T follicular helper cell (primary cell): ENCODE results near the gene APOH.

Experiments
- DNase-seq: peaks from one replicate; pipeline ENCODE4 v3.0.0-alpha.2; 2020; ENCODE audit warnings: low read depth

The APOH gene

DNA sequence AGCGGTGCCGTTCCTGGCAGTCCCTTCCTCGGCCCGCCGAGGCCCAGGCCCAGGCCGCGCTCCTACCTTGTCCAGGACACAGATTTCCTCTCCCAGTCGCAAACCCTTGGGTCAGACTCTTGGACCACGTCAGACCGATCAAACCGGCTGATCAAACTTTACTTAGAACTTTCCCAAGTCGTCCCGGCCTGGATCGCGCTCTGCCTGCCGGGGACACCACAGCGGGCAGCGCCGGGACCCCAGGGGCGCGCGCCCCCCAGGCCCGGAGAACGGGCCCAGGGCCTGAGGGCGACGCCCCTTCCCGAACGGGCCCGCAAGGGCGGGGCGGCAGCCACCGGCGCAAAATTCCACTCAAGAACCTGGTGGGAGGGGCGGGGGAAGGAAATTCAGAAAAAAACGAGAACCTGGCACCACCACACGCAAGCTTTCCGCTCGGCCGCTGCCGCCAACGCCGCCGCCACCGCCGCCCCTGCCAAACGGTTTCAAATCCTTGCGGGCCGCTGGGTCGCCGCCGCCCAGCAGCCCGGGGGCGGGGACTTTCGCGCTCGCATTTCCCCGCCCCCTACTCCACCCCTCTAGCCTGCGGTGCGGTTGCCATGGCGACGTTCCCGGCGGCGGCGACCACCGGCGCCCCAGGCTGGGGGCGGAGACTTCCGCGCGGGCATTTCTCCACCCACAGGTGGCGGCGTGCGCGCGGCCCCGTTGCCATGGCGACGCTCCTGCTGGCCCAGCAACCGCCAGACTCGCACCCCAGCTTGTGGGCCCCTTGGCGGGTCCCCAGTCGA, 37.4 kb downstream of the APOH start, which contains the start of gene CEP112:
TSS of gene CEP112 (minus strand) at position 541 of the 785 bp plus-strand sequence.
- DNase-seq: peak; percentile 80

DNA sequence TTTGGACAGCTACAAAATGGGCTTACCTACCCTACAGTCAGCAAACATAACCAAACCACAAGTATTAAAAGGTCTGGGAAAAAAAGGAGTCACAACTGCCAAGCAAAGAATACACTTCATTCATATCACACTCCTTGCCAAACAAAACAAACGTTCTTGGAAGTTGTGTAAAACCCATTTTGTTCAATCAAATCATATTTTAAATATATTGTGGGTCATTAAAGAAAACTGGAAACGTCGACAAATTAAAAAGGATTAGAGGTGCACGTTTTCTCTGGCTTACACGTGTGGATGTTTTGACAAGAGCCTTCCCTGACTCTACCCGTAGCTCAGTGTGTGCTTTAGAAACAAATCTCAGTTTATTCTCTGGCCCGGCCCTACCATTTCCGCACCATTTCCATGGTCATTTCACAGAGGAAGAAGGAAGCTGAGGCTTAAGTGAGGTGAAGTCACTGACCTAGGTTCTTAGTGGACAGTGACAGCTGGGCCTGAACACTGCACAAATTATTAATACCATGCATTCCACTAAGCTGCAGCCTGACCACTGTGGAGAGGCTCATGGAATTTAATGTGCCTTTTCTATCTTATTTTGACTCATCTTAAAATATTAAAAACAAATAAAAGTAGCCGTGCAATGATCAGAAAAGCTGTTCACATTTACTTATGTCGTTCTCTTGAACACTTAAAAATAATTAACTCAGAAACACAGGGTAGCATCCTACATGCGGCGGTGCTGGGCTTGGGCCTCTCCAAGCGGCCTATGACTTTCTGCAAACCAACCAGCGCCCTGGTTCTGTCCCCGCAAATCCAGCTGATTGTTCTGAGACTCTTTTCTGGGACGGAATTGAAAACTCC, 38.2 kb downstream of the APOH start:
- no peak for DNase-seq

DNA sequence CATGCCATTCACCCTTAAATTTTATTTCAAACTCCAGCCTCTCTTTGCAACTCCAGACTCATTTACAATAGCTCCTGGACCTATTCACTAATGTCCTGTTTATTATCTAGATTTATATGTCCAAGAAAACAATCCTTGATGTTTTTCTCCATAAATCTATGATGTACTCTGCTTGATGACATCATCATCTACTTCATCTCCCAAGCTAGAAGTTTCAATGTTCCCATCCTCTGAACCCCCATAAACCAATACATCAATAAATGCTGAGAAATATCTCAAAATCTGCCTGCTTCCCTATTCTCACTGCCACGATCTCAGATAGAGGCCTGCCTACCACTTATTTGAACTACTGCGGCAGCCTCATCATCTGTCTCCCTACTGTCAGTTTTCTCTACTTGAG, 41.5 kb downstream of the APOH start:
- DNase-seq: no peak

DNA sequence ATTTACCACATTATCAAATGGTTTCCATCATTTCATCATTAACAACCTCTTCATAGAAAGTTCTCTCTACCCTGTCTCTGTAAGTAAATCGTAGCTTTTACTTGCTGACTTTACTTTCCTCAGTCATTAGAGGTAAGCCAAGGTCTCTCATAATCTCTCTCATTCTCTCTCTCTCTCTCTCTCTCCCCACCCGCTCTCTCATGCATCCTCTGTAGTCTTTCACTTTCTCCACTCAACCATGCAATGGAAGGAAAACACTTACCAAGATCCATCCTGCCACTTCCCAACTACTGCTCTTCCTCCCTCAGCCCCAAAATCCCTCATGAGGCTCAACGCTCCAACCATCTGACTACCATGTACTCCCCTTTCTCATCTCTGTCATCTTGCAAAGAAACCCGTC, 43.4 kb downstream of the APOH start:
- no peak for DNase-seq

DNA sequence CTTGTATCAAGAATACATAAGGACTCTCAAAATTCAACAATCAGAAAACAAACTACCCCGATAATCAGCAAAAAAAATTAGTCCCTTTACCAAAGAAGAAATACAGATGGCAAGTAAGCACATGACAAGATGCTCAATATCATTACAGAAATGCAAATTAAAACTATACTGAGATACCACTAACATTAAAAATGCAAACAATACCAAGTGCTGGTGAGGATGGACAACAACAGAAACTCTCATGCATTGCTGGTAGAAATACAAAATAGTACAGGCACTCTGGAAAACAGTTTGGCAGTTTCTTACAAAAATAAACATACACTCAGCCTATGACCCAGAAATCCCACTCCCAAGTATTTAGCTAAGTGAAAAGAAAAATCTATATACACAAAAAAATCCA, 44.8 kb downstream of the APOH start:
- no peak for DNase-seq

DNA sequence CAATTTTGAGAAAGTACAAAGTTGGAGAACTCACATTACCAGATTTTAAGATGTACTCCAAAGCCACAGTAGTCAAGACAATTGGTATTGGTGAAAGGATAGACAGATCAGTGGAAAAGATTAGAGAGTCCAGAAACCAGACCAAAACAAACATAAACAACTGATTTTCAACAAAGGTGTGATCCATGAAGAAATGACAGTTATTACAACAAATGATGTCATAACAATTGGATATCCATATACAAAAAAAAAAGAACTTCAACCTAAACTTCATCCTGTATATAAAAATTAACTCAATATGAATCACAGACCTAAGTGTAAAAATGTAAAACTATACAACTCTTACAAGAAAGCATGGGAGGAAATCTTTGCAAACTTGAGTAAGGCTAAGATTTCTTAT, 45.7 kb downstream of the APOH start:
- DNase-seq: no peak

DNA sequence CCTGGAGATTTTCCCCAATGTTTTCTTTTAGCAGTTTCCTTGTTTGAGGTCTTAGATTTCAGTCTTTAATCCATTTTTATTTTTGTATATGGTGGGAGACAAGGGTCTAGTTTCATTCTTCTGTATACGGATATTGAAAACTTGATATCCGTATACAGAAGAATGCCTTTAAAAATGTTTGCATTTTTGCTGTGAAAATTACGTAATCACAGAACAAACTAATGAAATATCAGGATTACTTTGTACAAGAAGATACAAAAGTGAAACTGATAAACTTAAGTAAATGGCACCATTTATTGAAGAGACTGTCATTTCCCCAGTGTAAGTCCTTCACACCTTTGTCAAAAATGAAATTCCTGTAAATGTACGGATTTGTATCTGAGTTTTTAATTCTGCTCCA, 50.6 kb downstream of the APOH start:
- no peak for DNase-seq

DNA sequence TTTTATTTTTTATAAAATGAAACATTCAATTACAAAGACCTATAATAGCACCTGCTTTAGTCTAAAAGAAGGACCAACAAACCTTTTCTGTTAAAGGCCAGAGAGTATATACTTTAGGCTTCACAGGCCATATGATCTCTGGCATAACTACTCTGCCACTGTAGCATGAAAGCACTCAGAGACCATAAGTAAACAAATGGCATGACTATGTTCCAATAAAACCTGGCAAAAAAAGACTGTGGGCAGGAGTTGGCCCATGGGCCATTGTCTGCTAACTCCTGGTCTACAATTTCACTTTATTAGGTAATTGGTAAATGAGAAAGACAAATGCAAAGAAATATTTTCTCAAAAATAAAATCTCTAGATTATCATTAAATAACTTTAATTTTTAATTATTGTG, 52.2 kb downstream of the APOH start:
- no peak for DNase-seq

DNA sequence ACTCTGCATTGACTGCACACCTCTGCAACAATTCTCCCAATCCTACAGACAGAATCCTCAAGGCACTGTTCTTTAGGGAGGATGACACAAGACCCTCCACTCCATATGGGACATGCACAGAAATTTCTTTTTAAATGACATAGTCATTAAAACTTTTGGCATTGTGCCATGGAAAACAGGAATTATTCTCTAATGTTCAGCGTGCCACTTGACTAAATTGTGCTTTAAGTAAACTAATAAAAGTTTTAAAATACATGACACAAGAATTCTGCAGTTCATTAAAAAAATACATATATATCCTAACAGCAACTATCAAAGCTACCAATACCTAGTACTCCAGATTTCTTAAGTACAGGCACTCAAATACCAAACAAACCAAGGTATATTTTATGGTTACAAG, 53.3 kb downstream of the APOH start:
- no peak for DNase-seq

DNA sequence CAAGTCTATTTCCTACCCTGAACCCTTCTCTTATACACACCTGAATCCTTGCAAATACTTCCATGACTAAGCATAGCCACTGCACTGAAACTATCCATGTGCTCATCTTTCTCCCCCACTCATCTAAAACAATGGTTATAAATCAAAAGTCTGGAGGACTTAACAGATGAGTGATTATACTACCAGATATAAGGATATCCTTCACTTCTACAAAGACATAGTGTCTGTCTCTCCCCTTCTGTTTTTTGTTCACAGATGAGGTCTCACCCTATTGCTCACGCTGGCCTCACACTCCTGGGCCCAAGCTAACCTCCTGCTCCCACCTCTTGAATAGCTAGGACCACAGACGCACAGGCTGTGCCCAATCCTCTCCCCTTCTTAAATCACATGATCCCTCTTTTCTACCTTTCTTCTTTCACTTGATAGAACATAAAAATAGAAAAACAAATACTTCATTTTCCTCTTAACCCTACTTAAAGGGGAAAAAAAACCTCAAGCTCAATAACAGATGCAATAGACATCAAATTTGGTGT, 56.5 kb downstream of the APOH start:
- no peak for DNase-seq

DNA sequence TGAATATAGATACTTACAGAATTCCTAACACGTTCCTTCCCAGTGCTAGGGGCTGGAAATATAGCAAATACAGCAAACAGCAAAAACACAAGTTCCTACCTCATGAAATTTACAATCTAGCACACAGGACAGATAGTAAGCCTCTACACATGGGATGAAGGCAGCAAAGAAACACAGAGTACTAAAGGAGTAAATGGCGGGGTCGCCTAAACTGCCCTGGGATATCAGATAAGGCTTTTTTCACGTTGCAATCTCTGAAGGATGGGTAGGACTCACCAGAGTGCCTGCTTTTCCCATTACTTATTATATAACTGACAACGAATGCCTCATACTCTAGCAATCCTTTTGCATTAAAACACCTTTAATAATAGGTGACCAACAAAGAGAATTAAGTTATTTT, 57.1 kb downstream of the APOH start:
- no peak for DNase-seq

DNA sequence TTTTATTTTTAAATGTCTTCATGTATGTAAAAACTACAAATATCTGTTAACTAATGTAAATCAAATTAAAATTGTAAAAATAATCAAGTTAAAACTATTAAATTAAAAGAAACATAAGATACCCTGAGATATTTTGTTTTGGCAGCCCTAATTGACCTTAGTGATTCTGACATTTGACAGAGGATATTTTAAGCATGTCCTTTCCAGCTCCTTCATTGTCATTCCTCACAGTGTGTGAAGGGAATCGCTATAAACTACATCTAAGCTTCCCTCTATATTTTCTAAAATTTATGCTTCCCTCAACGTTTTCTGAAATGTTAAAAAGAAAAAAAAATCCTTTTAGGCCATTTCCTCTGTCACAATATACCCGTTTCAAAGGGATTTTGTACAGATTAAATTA, 57.5 kb downstream of the APOH start:
- no peak for DNase-seq

DNA sequence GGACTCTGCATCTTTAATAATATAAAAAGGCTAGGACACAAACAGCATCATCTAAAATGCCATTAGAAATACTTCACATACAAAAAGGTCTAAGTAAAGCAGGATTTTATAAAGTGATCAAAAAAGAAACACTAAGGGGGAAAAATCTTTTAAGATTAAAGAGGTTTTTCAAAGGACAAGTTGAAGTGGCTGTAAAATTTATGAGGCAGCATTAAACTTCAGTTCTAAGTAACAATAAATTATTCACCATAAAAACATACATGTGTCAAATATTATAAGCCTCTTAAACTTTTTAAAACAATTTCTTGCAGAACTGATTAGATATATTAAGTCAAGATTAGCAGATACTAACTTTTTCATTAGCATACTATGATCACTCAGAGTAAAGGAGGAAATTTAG, 58.0 kb downstream of the APOH start:
- no peak for DNase-seq

DNA sequence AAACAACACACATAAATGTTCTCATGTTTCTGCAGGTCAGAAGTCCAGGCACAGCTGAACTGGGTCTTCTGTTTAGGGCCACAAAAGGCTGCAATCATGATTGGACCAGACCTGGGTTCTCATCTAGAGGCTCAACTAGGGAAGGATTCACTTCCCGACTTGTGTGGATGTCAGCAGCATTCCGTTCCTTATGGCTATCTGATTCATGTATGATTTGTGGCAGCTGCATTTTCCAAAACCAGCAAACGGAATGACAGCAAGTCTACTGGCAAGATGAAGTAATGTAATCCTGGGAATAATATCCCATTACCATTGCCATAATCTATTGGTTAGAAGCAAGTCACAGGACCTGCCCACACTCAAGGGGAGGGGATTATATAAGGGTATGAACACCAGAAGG, 59.4 kb downstream of the APOH start:
- no peak for DNase-seq

DNA sequence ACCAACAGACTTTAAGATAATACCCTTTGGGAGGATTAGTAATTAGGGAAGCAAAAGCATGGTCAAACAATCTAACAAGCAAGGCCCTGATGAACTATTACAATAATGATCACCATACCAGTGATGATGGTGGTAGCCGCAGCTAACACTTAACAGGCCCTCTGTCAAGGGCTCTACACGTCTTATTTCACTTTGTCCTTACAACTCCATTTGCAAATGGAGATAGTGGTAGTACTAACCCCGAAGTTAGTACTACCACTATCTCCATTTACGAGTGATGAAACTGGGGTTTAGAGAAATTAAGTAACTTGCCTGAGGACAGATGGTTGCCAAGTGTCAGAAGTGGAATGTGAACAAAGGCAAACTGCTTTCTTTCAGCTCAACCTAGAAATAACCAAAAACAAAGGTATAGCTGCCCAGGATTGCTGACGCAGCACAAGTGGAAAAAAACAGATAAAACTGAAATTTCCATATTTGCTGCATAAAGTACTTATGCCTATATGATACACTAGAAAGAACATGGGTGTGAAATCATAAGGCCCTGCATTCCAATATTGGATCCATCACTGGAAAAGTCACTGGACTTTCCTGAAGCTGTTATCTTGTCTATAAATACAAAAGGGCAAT, 61.9 kb downstream of the APOH start:
- no peak for DNase-seq

DNA sequence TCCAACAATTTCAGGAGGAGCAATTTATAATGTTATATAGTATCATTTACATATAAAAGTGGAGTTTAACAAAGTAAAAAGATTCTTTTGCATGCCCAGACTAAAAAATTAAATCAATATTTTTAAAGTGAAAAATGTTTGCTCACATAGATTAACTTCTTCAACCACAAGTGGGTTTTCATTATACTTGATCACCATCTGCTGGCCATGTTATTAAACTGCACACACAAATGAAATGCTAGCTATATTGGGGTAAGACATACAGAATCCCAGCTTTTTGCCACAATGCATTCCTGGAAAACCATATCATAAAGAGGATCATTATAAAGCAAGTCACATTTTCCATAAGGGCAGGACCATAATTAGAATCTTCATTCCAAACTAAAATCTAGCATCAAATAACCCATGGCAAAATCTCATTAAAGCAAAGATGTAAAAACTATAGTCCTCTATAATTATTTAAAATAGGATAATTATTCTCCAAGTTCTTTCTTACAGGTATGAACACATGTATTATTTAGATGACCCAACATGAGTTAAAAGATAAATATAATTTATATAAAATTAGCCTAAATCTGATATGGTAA, 63.6 kb downstream of the APOH start:
- no peak for DNase-seq
